Left renal pelvis (tissue), 4 donors: ENCODE data around the gene CLCNKA. TPM values are rescaled to one million over a fixed set of nuclear protein-coding genes. Genes with fewer than 3 reads are reported as not detected.
"Not testable (repeated sequence)": the region's sequence is repeated elsewhere in the genome, so short reads cannot be mapped to it uniquely, and the experiment has no call there.

Experiments used
- DNase-seq, 4 donors: peaks; one replicate each; pipeline ENCODE4 v3.0.0-alpha.2; 2013; ENCODE audit warnings: low read depth in 4 of 4, low spot score in 3 of 4
- polyA plus RNA-seq, 4 donors: library from polyadenylated mRNA; unstranded; fragments of 120-200 nt; gene quantifications; one replicate each; pipeline ENCODE4 v1.2.1, GENCODE V29; 2013; ENCODE audit not compliant: insufficient read length in 4 of 4

CLCNKA gene
- polyA plus RNA-seq: 10 to 100 TPM in 3 of 4 donors, under 1 TPM in 1; 1.00 to 22.4 (median 16.8) TPM

GRCh38 chr1:16021681-16022080 lies at the start of gene CLCNKA:
CLCNKA (plus strand) TSS chr1:16022036; CDS start chr1:16022620, 584 bp downstream.
- DNase-seq: no peak

GRCh38 chr1:15972409-15972808 lies 49.4 kb upstream of the CLCNKA start:
- DNase-seq: no peak

- no peak for DNase-seq
Observed at GRCh38 chr1:15973772-15974171, 48.1 kb upstream of the CLCNKA start.

DNA sequence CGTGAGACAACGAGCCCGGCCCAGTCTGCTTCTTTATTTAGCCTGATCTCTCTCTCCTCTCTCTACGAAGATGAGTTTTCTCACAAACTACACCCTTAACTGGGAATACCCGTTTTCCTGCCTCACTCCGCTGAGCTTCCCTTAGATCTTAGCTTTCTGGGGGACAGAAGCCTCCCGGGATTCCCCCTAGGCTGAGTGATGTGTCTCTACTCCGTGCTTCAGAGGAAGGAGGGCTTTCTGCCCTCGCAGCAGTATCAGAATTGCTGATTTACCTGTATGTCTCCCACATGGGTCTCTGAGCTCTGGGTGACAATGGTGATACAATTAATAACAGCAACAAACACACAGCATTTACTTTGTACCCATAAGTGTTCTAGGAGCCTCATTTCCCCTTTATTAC lies 47.0 kb upstream of the CLCNKA start:
- DNase-seq: no peak

- DNase-seq: no peak
Observed at GRCh38 chr1:15975358-15975804, 46.5 kb upstream of the CLCNKA start.

GRCh38 chr1:15975805-15976680 lies 45.8 kb upstream of the CLCNKA start, which contains the start of gene ZBTB17:
ZBTB17 (minus strand) TSS chr1:15976101; CDS start chr1:15948495, 27,606 bp downstream.
- DNase-seq: peak; percentile 83 to 90 (median 84)

DNA sequence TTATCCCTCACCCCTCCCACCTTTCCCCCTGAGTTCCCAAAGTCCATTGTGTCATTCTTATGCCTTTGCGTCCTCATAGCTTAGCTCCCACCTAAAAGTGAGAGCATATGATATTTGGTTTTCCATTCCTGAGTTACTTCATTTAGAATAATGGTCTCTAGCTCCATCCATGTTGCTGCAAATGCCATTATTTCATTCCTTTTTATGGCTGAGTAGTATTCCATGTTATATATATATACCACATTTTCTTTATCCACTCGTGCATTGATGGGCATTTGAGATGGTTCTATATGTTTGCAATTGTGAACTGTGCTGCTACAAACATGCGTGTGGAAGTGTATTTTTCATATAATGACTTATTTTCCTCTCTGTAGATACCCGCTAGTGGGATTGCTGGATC lies 43.9 kb upstream of the CLCNKA start:
- DNase-seq: not testable (repeated sequence)

- DNase-seq: no peak
Observed at GRCh38 chr1:15981679-15982078, 40.2 kb upstream of the CLCNKA start.

- DNase-seq: no peak
Observed at GRCh38 chr1:15983275-15983674, 38.6 kb upstream of the CLCNKA start.

GRCh38 chr1:15985611-15986297 lies 36.1 kb upstream of the CLCNKA start:
- DNase-seq: no peak

GRCh38 chr1:15988856-15989736 lies 32.7 kb upstream of the CLCNKA start:
- no peak for DNase-seq

- DNase-seq: no peak
Observed at GRCh38 chr1:15989776-15990175, 32.1 kb upstream of the CLCNKA start.

DNA sequence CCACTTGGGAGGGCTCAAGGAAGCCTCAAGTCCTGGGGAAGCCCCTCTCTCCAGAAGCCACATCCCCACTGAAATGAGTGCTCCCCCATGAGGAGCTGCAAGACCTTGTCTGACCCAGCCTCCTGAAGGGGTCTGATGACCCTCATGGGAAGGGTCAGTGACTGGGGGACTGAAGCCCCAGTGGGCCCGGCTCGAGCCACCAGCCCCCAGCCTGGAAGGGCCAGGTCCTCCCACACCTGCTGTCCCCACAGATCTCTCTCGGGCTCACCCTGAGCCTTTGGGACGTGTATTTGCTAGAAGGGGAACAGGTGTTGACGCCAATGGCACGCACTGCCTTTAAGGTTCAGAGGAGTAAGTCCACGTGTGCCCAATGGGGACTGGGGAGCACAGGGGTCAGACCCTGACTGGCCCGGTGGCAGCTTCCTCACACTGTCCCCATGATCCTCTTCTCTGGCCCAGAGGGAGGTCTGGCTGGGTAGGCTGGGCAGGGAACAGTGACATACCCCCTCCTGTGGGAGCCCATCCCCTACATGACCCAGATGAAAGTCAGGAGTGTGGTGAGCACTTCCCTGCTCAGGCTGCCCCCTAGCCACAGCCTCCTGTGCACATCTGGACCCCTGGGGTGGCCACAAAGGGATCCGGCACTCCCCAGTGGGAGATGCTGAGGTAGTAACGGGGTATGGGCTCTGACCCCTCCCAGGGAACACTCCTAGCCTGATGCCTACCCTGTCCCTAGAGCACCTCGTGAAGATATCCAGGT lies 30.2 kb upstream of the CLCNKA start:
- DNase-seq: no peak

DNA sequence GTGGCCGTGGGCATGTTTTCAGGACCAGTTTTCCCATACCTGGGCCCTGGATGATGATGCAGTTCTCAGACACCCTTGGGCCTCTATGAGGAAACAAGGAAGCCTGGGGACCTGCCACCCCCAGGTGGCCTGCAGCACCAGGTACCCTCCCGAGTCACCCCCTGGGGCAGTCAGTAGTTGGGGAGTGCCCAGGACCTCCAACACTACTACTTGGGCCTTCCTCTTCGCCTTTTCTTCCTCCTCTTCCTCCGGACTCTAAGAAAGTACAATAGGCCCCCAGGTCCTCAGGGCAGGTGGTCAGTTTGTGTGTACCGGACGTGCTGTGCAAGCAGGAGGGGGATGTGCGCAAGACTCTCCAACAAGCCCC lies 29.7 kb upstream of the CLCNKA start:
- no peak for DNase-seq

GRCh38 chr1:15992582-15993500 lies 29.0 kb upstream of the CLCNKA start:
- DNase-seq: no peak

- no peak for DNase-seq
Observed at GRCh38 chr1:15993666-15994065, 28.2 kb upstream of the CLCNKA start.

GRCh38 chr1:15994081-15994480 lies 27.8 kb upstream of the CLCNKA start:
- no peak for DNase-seq

GRCh38 chr1:15994590-15995351 lies 27.1 kb upstream of the CLCNKA start:
- no peak for DNase-seq
